DND-41 (cell line): ENCODE data around the gene SGCD.

Source experiments
- CTCF ChIP-seq: IDR thresholded peaks from 2 replicates; pipeline ENCODE4 v1.5.1; 2012; ENCODE audit warnings: borderline replicate concordance, low read length, moderate library complexity, mild to moderate bottlenecking; ENCODE audit not compliant: poor library complexity, severe bottlenecking; ENCODE audit errors: extremely low read depth
- EZH2 ChIP-seq: IDR thresholded peaks from 3 replicates; pipeline ENCODE4 v1.6.1; 2012; ENCODE audit warnings: borderline replicate concordance, low read depth, mild to moderate bottlenecking, moderate library complexity, low read length, inconsistent platforms; ENCODE audit not compliant: severe bottlenecking

- TF ChIP-seq CTCF, result no peak
- no peak for TF ChIP-seq EZH2
These were observed 188.9 kb downstream of the SGCD start for GRCh38 chr5:156515803-156516360.
